PC-9 (cell line): ENCODE results near the gene PPP2CA. TPM values are rescaled to one million over a fixed set of nuclear protein-coding genes. Genes with fewer than 3 reads are reported as not detected.

Source experiments
- BruUV-seq: library from RNA; stranded (reverse); fragments of 400-500 nt; replicated peaks from 2 replicates; lab custom pipeline; 2021; lab: Mats Ljungman, UMichigan
- CTCF ChIA-PET: fragments of 300-600 bp; sonication (Branson Sonifier 250); formaldehyde crosslinking; loops from one replicate; lab custom pipeline; 2022; ENCODE audit warnings: antibody characterized with exemption; lab: Charles Lee
- POLR2A ChIA-PET: fragments of 300-600 bp; sonication (Branson Sonifier 250); formaldehyde crosslinking; loops from one replicate; lab custom pipeline; 2022; ENCODE audit warnings: antibody characterized with exemption; ENCODE audit not compliant: unreplicated experiment; lab: Charles Lee
- DNase-seq, 2 experiments: peaks; one replicate each; pipeline versions ENCODE4 v3.0.0 to v3.0.0-alpha.2; 2015 to 2022; ENCODE audit warnings: mixed read lengths in 1 of 2
- H2AFZ ChIP-seq: fragments of 200-600 bp; sonication (generic); 2 replicates; pipeline ENCODE4 v1.8.1; 2017; ENCODE audit warnings: antibody characterized with exemption
- H3F3A ChIP-seq: fragments of 200-600 bp; sonication (generic); 2 replicates; pipeline ENCODE4 v1.8.1; 2017; ENCODE audit warnings: antibody characterized with exemption, mild to moderate bottlenecking, low read depth; ENCODE audit not compliant: insufficient read depth
- H3K27ac ChIP-seq: fragments of 200-600 bp; sonication (generic); 2 replicates; pipeline ENCODE4 v1.6.1; 2016; ENCODE audit warnings: mixed run types
- H3K27me3 ChIP-seq: fragments of 200-600 bp; sonication (generic); 2 replicates; pipeline ENCODE4 v1.6.1; 2016; ENCODE audit warnings: low read depth, mixed run types; ENCODE audit not compliant: insufficient read depth
- H3K36me3 ChIP-seq: fragments of 200-600 bp; sonication (generic); 2 replicates; pipeline ENCODE4 v1.6.1; 2016; ENCODE audit warnings: low read depth, mixed run types
- H3K4me1 ChIP-seq: fragments of 200-600 bp; sonication (generic); replicated peaks from 2 replicates; pipeline ENCODE4 v1.6.1; 2016; ENCODE audit warnings: mixed run types; ENCODE audit not compliant: insufficient read depth
- H3K4me2 ChIP-seq: fragments of 200-600 bp; sonication (generic); 2 replicates; pipeline ENCODE4 v1.6.1; 2017; ENCODE audit warnings: mixed run types
- H3K4me3 ChIP-seq: fragments of 200-600 bp; sonication (generic); 2 replicates; pipeline ENCODE4 v1.6.1; 2016; ENCODE audit warnings: mixed run types
- H3K79me2 ChIP-seq: fragments of 200-600 bp; sonication (generic); 2 replicates; pipeline ENCODE4 v1.6.1; 2017; ENCODE audit warnings: low read depth, mixed run types
- H3K9me2 ChIP-seq: fragments of 200-600 bp; sonication (generic); 2 replicates; pipeline ENCODE4 v1.8.1; 2017; ENCODE audit warnings: mild to moderate bottlenecking; ENCODE audit not compliant: insufficient read depth
- H3K9me3 ChIP-seq: fragments of 200-600 bp; sonication (generic); 2 replicates; pipeline ENCODE4 v1.8.1; 2016; ENCODE audit warnings: low read depth; ENCODE audit not compliant: insufficient read depth
- H4K20me1 ChIP-seq: fragments of 200-600 bp; sonication (generic); 2 replicates; pipeline ENCODE4 v1.8.1; 2017; ENCODE audit not compliant: insufficient read depth
- CTCF ChIP-seq: fragments of 200-600 bp; sonication (generic); conservative IDR thresholded peaks from 2 replicates; pipeline ENCODE4 v1.6.1; 2017; ENCODE audit warnings: mixed run types, antibody characterized with exemption, mild to moderate bottlenecking, moderate library complexity
- EZH2 ChIP-seq: fragments of 200-600 bp; sonication (generic); IDR thresholded peaks from 2 replicates; pipeline ENCODE4 v1.8.0; 2017; ENCODE audit warnings: antibody characterized with exemption, low read depth
- intact Hi-C: fragments of 100-400 bp; cut with micrococcal nuclease; formaldehyde crosslinking; loops from one replicate; pipeline ENCODE4 v1.10.0; 2022; ENCODE audit not compliant: unreplicated experiment
- total RNA-seq: library from RNA; stranded (reverse); gene quantifications from 2 replicates; pipeline ENCODE4 v1.2.3, GENCODE V29; 2021

PPP2CA gene
- total RNA-seq, 1 experiment from 2014 or later, result 149 TPM

GRCh38 chr5:134236820-134237219 is 10.9 kb upstream of the PPP2CA start:
- Histone ChIP-seq H2AFZ (no peak overlapping the region), H3F3A (no peaks in the 10 kb centered on the region), H3K4me2 (no peak overlapping the region), H3K4me3 (no peak overlapping the region), H3K9me2 (no peaks in the 10 kb centered on the region), H3K27ac (no peak overlapping the region), H3K27me3 (no peaks in the 10 kb centered on the region), H3K9me3 (no peaks in the 10 kb centered on the region), H3K79me2 (no peaks in the 10 kb centered on the region), H4K20me1 (no peaks in the 10 kb centered on the region), H3K36me3 (no peaks in the 10 kb centered on the region), H3K4me1 (no peaks in the 10 kb centered on the region)
- intact Hi-C loops, result no loop called here
- CTCF ChIA-PET, result no interaction called here
- no TSS peak for BruUV-seq
- POLR2A ChIA-PET, result no interaction called here
- DNase-seq, result no peak
- no peak for TF ChIP-seq EZH2
- no peak for TF ChIP-seq CTCF

GRCh38 chr5:134236318-134236717 is 10.4 kb upstream of the PPP2CA start:
- BruUV-seq, result no TSS peak
- no peaks in the 10 kb centered on the region for H3K4me1 ChIP-seq
- no peaks in the 10 kb centered on the region for H3F3A ChIP-seq
- no peak overlapping the region for H3K27ac ChIP-seq
- TF ChIP-seq CTCF (no peak), EZH2 (no peak)
- no peak overlapping the region for H2AFZ ChIP-seq
- H3K4me3 ChIP-seq, result no peak overlapping the region
- DNase-seq, result no peak
- intact Hi-C loops, result no loop called here
- H3K4me2 ChIP-seq, result no peak overlapping the region
- no peaks in the 10 kb centered on the region for H4K20me1 ChIP-seq
- H3K79me2 ChIP-seq, result no peaks in the 10 kb centered on the region
- POLR2A ChIA-PET, result no interaction called here
- no peaks in the 10 kb centered on the region for H3K9me3 ChIP-seq
- no peaks in the 10 kb centered on the region for H3K36me3 ChIP-seq
- H3K27me3 ChIP-seq, result no peaks in the 10 kb centered on the region
- CTCF ChIA-PET, result no interaction called here
- no peaks in the 10 kb centered on the region for H3K9me2 ChIP-seq

- no peak for DNase-seq
- peaks cover 9% of the 10 kb centered on the region; the same call in 1 of the 2 replicates for H3K36me3 ChIP-seq
- BruUV-seq, result no TSS peak
- H2AFZ ChIP-seq, result no peak overlapping the region
- TF ChIP-seq EZH2, result no peak
- H3K4me2 ChIP-seq, result no peak overlapping the region
- H3K79me2 ChIP-seq, result peaks cover 44% of the 10 kb centered on the region
- peaks cover 12% of the 10 kb centered on the region for H4K20me1 ChIP-seq
- peaks cover 20% of the 10 kb centered on the region for H3F3A ChIP-seq
- no peaks in the 10 kb centered on the region for H3K9me2 ChIP-seq
- H3K4me3 ChIP-seq, result no peak overlapping the region
- no peaks in the 10 kb centered on the region for H3K9me3 ChIP-seq
- CTCF ChIA-PET, result no interaction called here
- H3K27me3 ChIP-seq, result no peaks in the 10 kb centered on the region
- peaks cover 18% of the 10 kb centered on the region for H3K4me1 ChIP-seq
- H3K27ac ChIP-seq, result no peak overlapping the region
- POLR2A ChIA-PET, result no interaction called here
- intact Hi-C loops, result loop anchor here (5.0 kb wide), 2 partner anchors 51 to 144 kb away; partner anchors contain the start of genes SKP1 and UBE2B
Measured at GRCh38 chr5:134228624-134229023, 2.8 kb upstream of the PPP2CA start.

GRCh38 chr5:134227776-134228175 is 1.9 kb upstream of the PPP2CA start:
- H2AFZ ChIP-seq, result no peak overlapping the region
- peak overlapping the region; percentile 100 for H3K4me2 ChIP-seq
- peaks cover 14% of the 10 kb centered on the region; the same call in 1 of the 2 replicates for H3K36me3 ChIP-seq
- CTCF ChIA-PET, result interaction anchor here (0.6 kb wide), 2 partner anchors 11 to 52 kb away, joined by 3 to 4 read pairs; no protein-coding TSS in a partner anchor
- no peaks in the 10 kb centered on the region for H3K9me2 ChIP-seq
- H4K20me1 ChIP-seq, result peaks cover 21% of the 10 kb centered on the region
- H3K79me2 ChIP-seq, result peaks cover 53% of the 10 kb centered on the region
- H3K27me3 ChIP-seq, result no peaks in the 10 kb centered on the region
- H3K27ac ChIP-seq, result peak overlapping the region; percentile 95; the same call in 1 of the 2 replicates
- POLR2A ChIA-PET, result no interaction called here
- intact Hi-C loops, result loop anchor here (2.0 to 5.0 kb wide), 3 partner anchors 50 to 145 kb away; partner anchors contain the start of genes SKP1 and UBE2B
- peaks cover 20% of the 10 kb centered on the region for H3F3A ChIP-seq
- peak overlapping the region; percentile 79; the same call in 1 of the 2 replicates for H3K4me3 ChIP-seq
- TF ChIP-seq CTCF (no peak), EZH2 (no peak)
- no TSS peak for BruUV-seq
- H3K9me3 ChIP-seq, result no peaks in the 10 kb centered on the region
- H3K4me1 ChIP-seq, result peaks cover 27% of the 10 kb centered on the region
- no peak for DNase-seq
